HG03439 (cell line): ENCODE data around the gene ZDHHC20.

Source experiments
- ATAC-seq: cut with Tn5 transposase; IDR thresholded peaks from one replicate; pipeline ENCODE4 v1.9.1; 2021; ENCODE audit warnings: mild to moderate bottlenecking, moderate library complexity; ENCODE audit not compliant: unreplicated experiment

The ZDHHC20 gene

GRCh38 chr13:21362741-21363140, 96.4 kb downstream of the ZDHHC20 start:
- ATAC-seq, result no peak

DNA sequence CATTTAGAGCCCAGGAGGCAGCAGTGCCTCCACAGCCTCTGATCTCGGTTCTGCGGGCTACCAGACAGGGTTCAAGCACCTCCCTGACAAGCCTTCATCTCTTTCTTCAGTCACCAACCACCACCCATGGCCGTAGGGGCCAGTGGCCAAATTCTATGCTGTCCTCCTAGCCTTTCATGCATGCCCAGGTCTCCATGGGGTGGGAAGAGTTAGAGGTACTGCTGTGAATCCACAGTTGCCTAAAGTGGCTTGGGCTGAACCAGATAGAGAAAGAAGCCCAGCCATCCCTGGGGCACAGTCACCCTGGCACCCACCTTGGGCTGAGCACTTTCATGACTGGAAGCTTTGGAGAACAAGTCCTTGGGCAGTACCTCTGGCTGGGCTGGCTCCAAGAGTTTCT, 97.4 kb downstream of the ZDHHC20 start:
- ATAC-seq, result no peak

- no peak for ATAC-seq
Observed at GRCh38 chr13:21361123-21361522, 98.0 kb downstream of the ZDHHC20 start.

- no peak for ATAC-seq
Observed at GRCh38 chr13:21360463-21360862, 98.6 kb downstream of the ZDHHC20 start.

DNA sequence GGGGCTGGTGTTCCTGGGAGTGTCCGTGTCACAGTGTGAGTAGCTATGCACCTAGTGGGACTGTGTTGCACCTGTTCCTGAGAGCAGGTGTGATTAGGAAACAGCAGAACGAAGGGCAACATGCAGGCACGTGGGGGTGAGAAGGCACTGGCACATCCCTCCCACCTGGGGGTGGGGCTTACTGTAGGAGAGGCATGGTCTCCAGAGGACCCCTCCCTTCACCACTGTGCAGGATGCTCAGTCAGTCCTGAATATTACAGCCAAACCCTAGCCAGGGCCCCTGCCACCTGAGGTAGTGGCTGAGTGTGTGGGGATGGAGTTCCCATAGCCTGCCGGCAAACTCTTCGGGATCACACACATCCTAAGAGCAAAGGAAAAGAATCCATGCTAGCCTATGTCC, 99.2 kb downstream of the ZDHHC20 start:
- no peak for ATAC-seq

GRCh38 chr13:21355304-21355703, 103.8 kb downstream of the ZDHHC20 start:
- ATAC-seq, result no peak

- no peak for ATAC-seq
Observed at GRCh38 chr13:21354721-21355120, 104.4 kb downstream of the ZDHHC20 start.

DNA sequence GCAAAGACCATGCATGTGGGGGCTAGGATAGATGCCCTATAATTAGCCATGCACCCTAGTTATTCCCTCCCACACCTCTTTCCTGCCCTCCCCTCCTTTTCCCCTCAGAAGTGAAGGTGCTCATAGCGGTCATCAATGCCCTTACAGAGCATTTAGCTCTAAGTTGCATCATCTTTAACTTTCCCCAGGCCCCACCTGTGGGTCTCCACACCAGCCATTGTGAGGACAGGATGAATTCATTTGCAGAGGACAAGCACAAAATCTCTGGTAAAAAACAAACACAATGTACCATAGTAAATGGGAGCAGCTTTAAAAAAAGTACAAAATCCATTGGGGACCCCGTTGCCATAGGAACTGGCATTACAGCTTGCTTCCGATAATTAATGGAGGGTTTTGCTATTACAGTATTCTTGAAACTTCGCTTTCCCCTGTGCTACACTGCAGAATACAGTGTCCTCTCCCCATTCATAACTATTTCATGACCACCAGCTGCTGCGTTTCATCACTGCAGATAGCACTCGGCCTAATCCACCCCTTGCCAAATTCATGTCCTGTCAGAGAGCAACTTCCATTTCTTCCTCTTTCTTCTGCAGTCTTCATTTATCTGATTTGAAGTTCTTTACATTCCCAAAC, 110.5 kb downstream of the ZDHHC20 start:
- ATAC-seq, result no peak

- no peak for ATAC-seq
Observed at GRCh38 chr13:21347753-21348318, 111.3 kb downstream of the ZDHHC20 start.

- ATAC-seq, result no peak
Observed at GRCh38 chr13:21344662-21345176, 114.4 kb downstream of the ZDHHC20 start.

- ATAC-seq, result no peak
Observed at GRCh38 chr13:21343659-21344058, 115.4 kb downstream of the ZDHHC20 start.

DNA sequence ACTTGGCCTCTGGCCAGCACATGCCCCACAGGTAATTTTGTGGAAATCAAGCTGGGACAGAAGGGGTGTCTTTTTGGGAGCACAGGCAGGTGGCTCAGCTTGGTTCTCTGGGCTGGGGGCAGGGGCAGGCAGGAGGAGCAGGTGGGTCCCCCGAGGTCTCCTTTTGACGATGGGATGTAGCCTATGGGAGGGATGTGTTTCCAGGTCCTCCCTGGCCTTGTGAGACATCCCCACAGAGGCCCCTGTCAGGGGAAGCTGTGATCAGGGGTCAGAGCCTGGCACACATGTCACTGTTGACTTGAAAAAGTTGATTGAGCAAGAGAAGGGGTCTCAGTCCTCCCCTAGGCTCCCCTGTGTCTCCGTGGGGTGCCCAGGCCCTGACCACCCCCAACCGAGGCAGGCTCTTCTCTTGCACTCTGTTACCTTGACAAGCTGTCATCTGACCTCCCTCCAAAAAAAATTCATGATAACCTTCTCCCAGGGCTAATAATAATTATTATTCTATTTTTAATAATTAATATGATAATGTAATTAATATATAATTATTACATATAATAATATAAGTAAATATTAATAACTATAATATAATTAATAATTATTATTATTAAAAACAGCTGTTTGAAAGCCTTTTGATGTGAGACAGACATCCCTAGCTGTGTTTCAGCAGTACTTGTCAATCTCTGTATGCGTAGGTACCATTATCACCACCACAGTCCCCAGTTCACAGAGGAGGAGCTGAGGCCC, 116.2 kb downstream of the ZDHHC20 start:
- no peak for ATAC-seq

GRCh38 chr13:21341637-21342422, 117.3 kb downstream of the ZDHHC20 start:
- ATAC-seq, result no peak

- ATAC-seq, result no peak
Observed at GRCh38 chr13:21338639-21339278, 120.3 kb downstream of the ZDHHC20 start.

GRCh38 chr13:21338156-21338555, 120.9 kb downstream of the ZDHHC20 start:
- ATAC-seq, result no peak

GRCh38 chr13:21336609-21337349, 122.3 kb downstream of the ZDHHC20 start:
- no peak for ATAC-seq

- no peak for ATAC-seq
Observed at GRCh38 chr13:21333186-21333585, 125.9 kb downstream of the ZDHHC20 start.

GRCh38 chr13:21330126-21330861, 128.8 kb downstream of the ZDHHC20 start:
- ATAC-seq, result peak; percentile 71

- ATAC-seq, result no peak
Observed at GRCh38 chr13:21328836-21329477, 130.1 kb downstream of the ZDHHC20 start.
